Activated gamma-delta T cell treated with Interleukin-2 at 50 U/mL for 16 hours (primary cell): ENCODE results near the gene AFAP1L1.

ENCODE experiments used
- DNase-seq: peaks from one replicate; pipeline ENCODE4 v3.0.0-alpha.2; 2020

Gene AFAP1L1

GRCh38 chr5:149317281-149318048 is 45.8 kb downstream of the AFAP1L1 start:
- peak; percentile 28 for DNase-seq

DNA sequence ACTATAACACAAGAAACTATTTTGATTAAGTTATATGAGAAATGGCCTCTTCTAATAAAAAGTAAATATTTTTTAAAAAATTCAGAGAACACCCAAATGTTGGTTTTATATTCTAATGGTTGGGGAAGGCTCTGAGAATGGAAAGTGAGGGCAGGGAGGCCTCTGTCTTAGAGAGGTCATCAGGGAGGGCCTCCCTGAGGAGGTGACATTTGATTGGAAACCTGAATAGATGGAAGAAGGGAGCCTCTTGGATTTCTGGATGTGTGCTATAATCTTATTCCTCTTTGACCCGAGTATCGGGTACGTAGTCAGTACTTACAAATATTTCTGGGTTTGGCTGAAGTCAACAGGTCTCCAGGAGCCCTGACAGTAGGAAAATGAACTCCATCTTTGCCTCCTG is 47.5 kb downstream of the AFAP1L1 start:
- DNase-seq = no peak

DNA sequence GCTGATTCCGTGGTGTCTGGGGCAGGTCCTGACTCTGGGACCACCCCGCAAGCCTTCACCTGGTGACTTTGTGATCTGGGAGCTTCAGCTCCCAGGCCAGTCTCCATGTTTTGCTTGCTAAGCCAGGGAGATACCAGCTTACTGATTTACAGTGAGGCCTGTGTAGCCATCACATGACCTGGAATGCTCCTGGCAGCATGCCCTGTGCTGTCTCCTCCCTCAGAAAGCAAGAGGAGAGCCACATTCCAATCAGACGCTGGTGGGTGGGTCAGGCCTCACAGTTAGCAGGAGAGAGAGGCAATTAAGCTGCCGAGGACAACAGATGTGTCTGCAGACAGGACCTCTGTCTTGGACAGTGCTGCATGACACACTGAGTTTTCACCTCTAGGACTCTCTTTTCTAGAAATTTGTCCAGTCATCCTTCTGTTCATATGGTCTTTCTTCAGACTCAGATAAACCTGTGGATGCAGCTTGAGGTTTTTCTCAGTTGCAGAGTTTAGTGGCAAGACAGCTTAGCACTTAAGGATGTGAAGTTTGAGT is 49.2 kb downstream of the AFAP1L1 start:
- DNase-seq = no peak

- DNase-seq = no peak
Measured at GRCh38 chr5:149322518-149322917, 50.9 kb downstream of the AFAP1L1 start.

DNA sequence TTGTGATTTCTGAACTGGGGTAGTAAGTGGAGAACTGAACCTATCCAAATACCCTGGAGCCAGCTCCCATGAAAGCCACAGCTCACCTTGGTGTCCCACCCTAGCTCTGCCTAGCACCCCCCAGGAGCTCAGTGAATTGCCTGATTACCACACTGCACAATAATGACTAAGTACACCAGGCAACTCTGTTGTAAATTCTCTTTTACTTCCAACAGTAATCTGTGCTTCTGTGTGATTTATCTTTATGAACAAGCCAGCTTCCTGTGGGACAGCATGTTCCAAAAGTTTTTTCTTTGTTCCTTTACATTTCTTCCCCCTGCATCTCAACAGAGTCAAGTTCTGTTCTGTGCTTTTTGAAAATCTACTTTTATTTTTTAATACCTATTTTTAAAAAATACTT is 51.6 kb downstream of the AFAP1L1 start:
- no peak for DNase-seq

- no peak for DNase-seq
Measured at GRCh38 chr5:149323621-149324205, 52.1 kb downstream of the AFAP1L1 start.

DNA sequence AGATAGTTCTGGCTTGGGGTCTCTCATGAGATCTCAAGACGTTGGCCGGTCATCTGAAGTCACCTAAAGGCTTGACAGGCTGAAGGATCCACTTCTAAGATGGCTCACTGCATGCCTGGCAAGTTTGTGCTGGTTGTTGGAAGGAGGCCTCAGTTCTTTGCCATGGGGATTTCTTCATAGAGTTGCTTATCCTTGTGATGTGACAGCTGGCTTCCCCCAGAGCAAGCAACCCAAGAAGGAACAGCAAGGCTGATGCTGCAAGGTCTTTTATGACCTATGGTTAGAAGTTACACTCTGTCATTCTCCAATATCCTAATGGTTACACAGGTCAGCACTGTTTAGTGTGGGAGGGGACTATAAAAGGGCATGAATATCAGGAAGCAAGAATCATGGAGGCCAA is 53.0 kb downstream of the AFAP1L1 start:
- DNase-seq = no peak

- no peak for DNase-seq
Measured at GRCh38 chr5:149325166-149325735, 53.6 kb downstream of the AFAP1L1 start.

- no peak for DNase-seq
Measured at GRCh38 chr5:149325894-149326293, 54.2 kb downstream of the AFAP1L1 start.

GRCh38 chr5:149326611-149327010 is 55.0 kb downstream of the AFAP1L1 start:
- no peak for DNase-seq

DNA sequence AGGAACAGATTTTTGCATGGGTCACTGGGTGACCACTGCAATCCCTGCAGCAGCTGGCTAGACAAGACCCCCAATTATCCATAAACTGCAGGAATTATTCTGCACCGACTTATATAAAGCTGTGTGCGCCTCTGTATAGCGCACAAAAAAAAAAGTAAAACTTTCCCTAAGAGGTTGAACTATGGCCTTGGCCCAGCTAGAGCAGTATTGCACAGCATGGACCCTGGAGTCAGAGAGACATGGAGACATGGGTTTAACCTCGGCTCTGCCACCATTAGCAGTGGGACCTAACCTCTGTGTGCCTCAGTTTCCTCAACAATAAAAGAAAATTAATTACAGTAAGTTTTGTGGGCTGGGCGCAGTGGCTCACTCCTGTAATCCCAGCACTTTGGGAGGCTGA is 56.5 kb downstream of the AFAP1L1 start:
- no peak for DNase-seq

- no peak for DNase-seq
Measured at GRCh38 chr5:149333711-149334443, 62.2 kb downstream of the AFAP1L1 start.

GRCh38 chr5:149337736-149338135 is 66.1 kb downstream of the AFAP1L1 start:
- DNase-seq = no peak

GRCh38 chr5:149338364-149338763 is 66.7 kb downstream of the AFAP1L1 start:
- no peak for DNase-seq

- DNase-seq = no peak
Measured at GRCh38 chr5:149340920-149341319, 69.3 kb downstream of the AFAP1L1 start.

DNA sequence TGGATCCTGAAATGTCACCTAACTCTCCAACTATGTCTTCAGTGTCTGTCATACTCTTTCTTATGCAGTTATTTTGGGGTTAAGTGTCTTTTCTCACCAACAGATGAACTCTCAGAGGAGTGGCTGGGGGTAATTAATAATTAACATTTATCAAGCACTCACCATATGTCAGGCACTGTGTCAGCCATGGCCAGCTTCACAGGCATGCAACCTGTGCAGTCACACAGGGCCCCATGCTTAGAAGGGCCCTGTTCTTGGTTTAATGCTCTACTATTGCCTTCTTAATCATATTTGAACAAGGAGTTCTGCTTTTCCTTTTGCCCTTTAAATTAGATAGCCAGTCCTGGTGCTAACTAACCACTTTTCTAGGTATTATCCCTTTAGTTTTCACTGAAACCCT is 70.2 kb downstream of the AFAP1L1 start:
- no peak for DNase-seq

DNA sequence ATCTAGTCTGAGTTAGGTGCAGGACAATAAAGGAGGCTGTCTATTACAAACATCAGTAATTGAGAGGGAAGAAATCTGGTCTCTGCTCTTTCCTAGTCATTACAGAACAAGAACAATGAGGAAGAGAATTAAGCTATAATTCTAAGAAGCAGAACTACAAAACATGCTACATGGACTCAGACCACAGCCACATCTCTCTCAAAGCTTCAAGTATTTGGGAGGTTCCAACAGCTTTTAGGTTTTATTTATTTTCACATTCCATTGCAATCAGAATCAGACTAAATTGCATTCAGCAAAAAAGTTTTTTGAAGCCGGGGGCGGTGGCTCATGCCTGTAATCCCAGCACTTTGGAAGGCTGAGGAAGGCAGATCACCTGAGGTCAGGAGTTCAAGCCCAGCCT is 72.5 kb downstream of the AFAP1L1 start:
- no peak for DNase-seq

- DNase-seq = peak; percentile 85
Measured at GRCh38 chr5:149345147-149345891, 73.7 kb downstream of the AFAP1L1 start, which contains the start of gene GRPEL2. TSS of gene GRPEL2 (plus strand) at chr5:149345499. CDS start at chr5:149345540, 41 bp downstream.

- no peak for DNase-seq
Measured at GRCh38 chr5:149345892-149346222, 74.2 kb downstream of the AFAP1L1 start.

- no peak for DNase-seq
Measured at GRCh38 chr5:149348518-149348917, 76.9 kb downstream of the AFAP1L1 start.

- DNase-seq = no peak
Measured at GRCh38 chr5:149349382-149349781, 77.7 kb downstream of the AFAP1L1 start.

GRCh38 chr5:149352169-149352568 is 80.5 kb downstream of the AFAP1L1 start:
- no peak for DNase-seq

DNA sequence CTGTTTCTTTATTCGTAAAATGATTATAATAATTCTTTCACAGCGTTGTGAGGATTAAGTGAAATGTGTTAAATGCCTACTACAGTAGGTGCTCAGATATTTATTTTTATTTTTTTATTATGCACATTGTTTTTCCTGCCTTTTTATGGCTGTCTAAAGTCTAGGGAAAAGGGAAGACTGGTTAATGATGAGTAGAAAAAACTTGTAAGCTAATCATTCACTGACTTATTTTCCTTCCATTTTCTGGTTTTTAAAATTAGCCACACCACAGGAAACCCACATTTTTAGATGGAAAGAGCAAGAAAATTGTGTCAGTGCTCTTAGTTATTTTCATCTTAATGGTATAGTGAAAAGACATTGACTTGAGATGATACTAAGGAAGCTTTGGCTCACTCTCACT is 82.3 kb downstream of the AFAP1L1 start:
- DNase-seq = no peak
